NT2/D1 (cell line): Measurements from ENCODE around the gene COL20A1.

Source experiments
- DNase-seq: peaks from one replicate; pipeline ENCODE4 v3.0.0-alpha.2; 2011; ENCODE audit warnings: low read depth, low spot score
- H3K27me3 ChIP-seq: 2 replicates; pipeline ENCODE4 v1.6.0; 2011; ENCODE audit warnings: mild to moderate bottlenecking; ENCODE audit not compliant: insufficient read length, insufficient read depth
- H3K36me3 ChIP-seq: 2 replicates; pipeline ENCODE4 v1.6.1; 2011; ENCODE audit warnings: mild to moderate bottlenecking, low read length, mixed read lengths; ENCODE audit not compliant: insufficient read depth, insufficient read length
- H3K4me1 ChIP-seq: 2 replicates; pipeline ENCODE4 v1.5.1; 2011; ENCODE audit not compliant: insufficient read depth, insufficient read length
- H3K4me3 ChIP-seq: 2 replicates; pipeline ENCODE4 v1.5.1; 2011; ENCODE audit warnings: low read depth; ENCODE audit not compliant: insufficient read length
- H3K9ac ChIP-seq: 2 replicates; pipeline ENCODE4 v1.6.0; 2011; ENCODE audit warnings: low read depth; ENCODE audit not compliant: insufficient read length
- H3K9me3 ChIP-seq: 2 replicates; pipeline ENCODE4 v1.5.1; 2011; ENCODE audit warnings: mild to moderate bottlenecking, low read length; ENCODE audit not compliant: insufficient read depth
- SUZ12 ChIP-seq: IDR thresholded peaks from 2 replicates; pipeline ENCODE4 v1.6.1; 2011; ENCODE audit not compliant: insufficient read length, insufficient read depth; ENCODE audit errors: extremely low read depth
- YY1 ChIP-seq: IDR thresholded peaks from 2 replicates; pipeline ENCODE4 v1.6.1; 2011; ENCODE audit not compliant: insufficient read length, insufficient read depth
- ZNF274 ChIP-seq: IDR thresholded peaks from 2 replicates; pipeline ENCODE4 v1.6.1; 2011; ENCODE audit warnings: mild to moderate bottlenecking, low read depth, low read length

Gene COL20A1

DNA sequence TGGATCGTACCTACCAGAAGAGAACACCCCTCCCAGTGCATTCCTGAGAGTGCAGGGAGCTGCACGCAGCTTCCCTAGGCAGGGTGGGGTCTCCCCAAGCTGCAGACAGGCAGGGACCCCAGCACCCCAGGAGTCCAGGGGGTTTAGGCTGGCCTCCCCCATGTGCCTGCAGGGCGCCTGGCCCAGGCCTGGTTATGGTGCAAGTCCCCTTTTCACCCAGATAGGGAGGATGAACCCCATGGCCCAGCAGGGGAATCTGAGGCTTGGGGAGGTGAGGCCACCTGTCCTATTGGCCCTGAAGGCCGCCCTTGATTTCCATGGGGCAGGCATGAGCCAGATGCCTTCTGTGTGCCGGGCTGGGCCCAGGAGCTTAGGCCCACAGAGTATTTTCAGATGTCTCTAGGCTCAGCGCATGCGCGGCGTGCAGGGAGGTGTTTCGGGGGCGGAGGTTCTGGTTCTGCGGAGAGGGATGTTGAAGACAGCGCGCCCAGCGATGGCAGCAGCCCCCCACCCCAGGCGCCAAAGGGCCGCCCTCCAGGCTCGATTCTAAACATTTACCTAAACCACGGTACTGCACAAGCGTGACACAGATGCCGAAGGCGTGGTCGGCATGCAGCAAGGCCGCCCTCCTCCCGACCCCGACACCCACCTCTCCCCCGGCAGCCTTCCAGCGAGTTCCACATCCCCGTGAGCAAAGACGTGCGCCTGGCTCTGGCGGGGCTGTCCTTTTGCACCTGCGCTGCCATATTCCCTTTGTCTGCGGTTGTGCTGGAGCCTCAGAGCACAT lies 29.4 kb downstream of the COL20A1 start:
- peaks cover 9% of the 10 kb centered on the region for H3K4me1 ChIP-seq
- H3K9ac ChIP-seq: no peak overlapping the region
- H3K4me3 ChIP-seq: no peak overlapping the region
- TF ChIP-seq SUZ12: no peak
- no peak for TF ChIP-seq YY1
- TF ChIP-seq ZNF274: no peak
- no peaks in the 10 kb centered on the region for H3K27me3 ChIP-seq
- H3K9me3 ChIP-seq: no peaks in the 10 kb centered on the region
- no peaks in the 10 kb centered on the region for H3K36me3 ChIP-seq
- DNase-seq: no peak

DNA sequence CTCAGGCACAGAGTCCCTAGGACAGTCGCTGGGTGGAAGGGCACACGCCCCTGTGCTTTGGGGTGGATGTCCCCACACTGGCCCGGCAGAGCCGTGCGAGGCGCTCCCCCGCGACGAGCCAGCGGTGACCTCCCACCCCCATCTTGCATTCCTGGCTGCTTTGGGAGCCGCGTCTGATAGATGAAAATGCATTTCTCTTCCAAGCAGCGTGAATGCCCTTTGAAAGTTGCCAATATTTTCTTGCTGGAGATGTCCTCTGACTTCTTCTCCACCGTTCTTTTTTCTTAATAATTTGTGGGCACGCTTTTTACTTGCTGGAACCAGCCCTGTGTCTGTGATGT lies 29.9 kb downstream of the COL20A1 start:
- Histone ChIP-seq H3K9ac (no peak overlapping the region), H3K4me1 (peaks cover 9% of the 10 kb centered on the region), H3K27me3 (no peaks in the 10 kb centered on the region), H3K36me3 (no peaks in the 10 kb centered on the region), H3K9me3 (no peaks in the 10 kb centered on the region), H3K4me3 (no peak overlapping the region)
- TF ChIP-seq ZNF274 (no peak), SUZ12 (no peak), YY1 (no peak)
- DNase-seq: no peak

DNA sequence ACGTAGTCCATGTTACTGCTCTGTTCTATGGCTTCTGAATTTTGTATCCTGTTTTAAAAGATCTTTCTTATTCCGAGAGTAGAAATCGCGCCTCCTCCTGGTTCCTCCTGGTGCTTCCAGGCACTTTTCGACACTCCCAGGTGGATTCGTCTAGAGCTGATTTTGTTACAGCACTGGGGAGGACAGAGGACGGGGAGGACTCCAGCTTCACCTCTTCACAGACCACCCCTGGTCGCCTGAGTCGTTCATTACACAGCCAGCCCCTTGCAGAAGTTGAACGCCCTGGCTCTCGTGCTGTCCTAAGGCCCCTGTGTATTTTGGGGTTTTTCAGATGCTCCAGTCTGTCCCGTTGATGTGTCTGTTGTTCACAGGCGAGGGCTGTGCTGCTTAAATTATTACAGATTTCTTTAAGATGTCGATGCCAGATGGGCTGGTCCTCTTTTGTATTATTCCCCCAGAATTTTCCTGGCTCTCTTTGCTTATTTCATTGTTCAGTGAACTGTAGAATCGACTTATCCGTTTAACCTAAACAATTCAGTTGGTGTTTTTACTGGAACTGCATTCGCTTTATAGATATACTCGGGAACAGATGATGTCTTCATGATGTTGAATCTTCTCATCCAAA lies 30.5 kb downstream of the COL20A1 start:
- Histone ChIP-seq H3K9me3 (no peaks in the 10 kb centered on the region), H3K36me3 (no peaks in the 10 kb centered on the region), H3K27me3 (no peaks in the 10 kb centered on the region), H3K9ac (no peak overlapping the region), H3K4me3 (no peak overlapping the region), H3K4me1 (peaks cover 9% of the 10 kb centered on the region)
- no peak for DNase-seq
- TF ChIP-seq SUZ12: no peak
- no peak for TF ChIP-seq YY1
- no peak for TF ChIP-seq ZNF274

DNA sequence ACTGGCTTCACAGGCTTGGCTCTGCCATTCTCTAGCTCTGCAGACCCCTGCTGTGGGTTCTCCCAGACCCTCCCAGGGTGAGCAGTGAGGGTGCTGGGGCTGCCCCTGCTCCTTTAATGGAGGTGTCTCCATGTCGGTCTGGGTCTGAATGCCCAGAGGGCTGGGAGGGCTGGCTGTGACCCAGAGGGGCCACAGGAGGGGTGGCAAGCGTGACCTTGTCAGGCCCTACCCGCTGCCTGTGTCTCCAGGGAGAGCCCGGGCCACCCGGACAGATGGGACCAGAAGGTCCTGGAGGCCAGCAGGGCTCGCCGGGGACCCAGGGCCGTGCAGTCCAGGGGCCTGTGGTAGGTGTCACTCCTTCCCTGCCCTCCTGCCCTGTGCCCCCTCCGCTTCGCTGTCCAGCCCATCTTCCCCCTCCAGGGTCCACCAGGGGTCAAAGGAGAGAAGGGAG lies 32.1 kb downstream of the COL20A1 start:
- DNase-seq: no peak
- no peak overlapping the region for H3K4me3 ChIP-seq
- H3K9me3 ChIP-seq: no peaks in the 10 kb centered on the region
- no peak overlapping the region for H3K9ac ChIP-seq
- H3K27me3 ChIP-seq: no peaks in the 10 kb centered on the region
- H3K36me3 ChIP-seq: no peaks in the 10 kb centered on the region
- H3K4me1 ChIP-seq: peaks cover 9% of the 10 kb centered on the region
- no peak for TF ChIP-seq YY1
- TF ChIP-seq ZNF274: no peak
- TF ChIP-seq SUZ12: no peak

DNA sequence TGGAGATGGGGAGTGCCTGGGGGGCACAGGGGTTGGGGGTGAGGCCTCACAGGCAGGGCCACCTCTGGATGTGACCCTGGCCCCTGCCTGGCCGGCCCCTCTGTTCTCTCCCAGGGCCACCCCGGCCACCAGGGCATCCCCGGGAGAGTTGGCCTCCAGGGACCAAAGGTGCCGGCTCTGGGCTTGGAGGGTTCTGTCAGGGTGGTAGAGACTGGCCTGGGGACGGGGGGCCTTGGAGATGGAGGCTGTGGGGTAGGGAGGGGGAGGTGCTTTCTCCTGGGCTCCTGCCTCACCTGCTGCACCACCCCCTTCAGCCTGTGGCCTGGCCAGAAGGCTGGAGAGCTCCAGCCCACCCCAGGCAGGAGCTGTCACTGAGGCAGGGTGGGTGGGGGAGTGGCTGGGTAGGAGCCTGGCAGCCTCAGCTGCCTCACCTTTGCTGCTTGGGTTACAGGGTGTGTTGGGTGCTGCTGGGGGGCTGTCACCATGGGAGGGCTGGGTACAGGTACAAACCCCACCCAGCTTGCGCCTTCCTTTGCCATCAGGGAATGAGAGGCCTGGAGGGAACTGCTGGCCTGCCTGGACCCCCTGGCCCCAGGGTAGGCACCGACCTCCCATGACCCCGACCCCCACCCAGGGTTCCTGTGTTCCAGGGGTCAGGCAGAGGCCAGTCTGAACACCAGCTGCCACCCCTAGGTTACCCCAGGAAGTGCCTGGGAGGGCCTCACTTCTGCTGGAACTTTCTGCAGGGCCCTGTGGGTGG lies 32.7 kb downstream of the COL20A1 start:
- Histone ChIP-seq H3K9ac (no peak overlapping the region), H3K27me3 (no peaks in the 10 kb centered on the region), H3K9me3 (no peaks in the 10 kb centered on the region), H3K36me3 (no peaks in the 10 kb centered on the region), H3K4me1 (peaks cover 9% of the 10 kb centered on the region), H3K4me3 (no peak overlapping the region)
- DNase-seq: no peak
- TF ChIP-seq SUZ12 (no peak), ZNF274 (no peak), YY1 (no peak)

DNA sequence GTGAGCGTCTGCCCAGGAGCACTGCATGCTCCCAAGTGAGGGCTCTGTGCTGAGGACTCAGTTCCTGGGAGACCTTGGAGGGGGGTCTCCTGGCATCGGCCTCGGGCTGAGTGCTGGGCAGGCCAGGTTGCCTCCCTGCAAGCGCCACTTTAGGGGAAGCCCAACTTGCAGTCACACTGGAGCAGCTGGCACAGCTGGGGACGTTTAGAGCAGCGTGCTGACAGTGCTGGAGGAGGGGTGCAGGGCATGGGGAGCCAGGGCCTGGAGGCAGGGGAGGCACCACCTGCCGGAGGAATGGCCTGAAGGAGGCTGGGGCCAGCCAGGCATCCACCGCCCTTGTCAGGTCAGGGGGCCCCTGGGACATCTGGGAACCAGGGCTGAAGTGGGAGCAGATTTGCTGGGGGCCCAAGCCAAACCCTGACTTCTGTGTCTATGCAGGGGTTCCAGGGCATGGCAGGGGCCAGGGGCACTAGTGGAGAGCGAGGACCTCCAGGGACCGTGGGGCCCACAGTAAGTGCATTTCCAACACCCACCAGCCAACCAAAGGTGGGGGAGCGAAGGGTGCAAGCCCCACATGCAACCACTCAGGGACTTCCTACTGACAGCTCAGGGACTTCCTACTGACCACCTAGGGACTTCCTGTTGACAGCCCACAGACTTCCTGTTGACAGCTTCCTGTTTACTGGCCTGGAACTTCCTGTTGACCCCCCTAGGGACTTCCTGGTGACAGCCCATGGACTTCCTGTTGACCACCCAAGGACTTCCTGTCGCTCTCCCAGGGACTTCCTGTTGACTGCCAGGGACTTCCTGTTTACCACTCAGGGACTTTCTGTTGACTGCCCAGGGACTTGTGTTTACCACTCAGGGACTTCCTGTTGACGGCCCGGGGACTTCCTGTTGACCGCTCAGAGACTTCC lies 33.6 kb downstream of the COL20A1 start:
- TF ChIP-seq YY1 (no peak), ZNF274 (no peak), SUZ12 (no peak)
- no peaks in the 10 kb centered on the region for H3K27me3 ChIP-seq
- H3K4me3 ChIP-seq: no peak overlapping the region
- H3K36me3 ChIP-seq: no peaks in the 10 kb centered on the region
- H3K4me1 ChIP-seq: peaks cover 10% of the 10 kb centered on the region
- H3K9ac ChIP-seq: no peak overlapping the region
- H3K9me3 ChIP-seq: peaks cover 3% of the 10 kb centered on the region; the same call in 1 of the 2 replicates
- no peak for DNase-seq
